ENCODE data around the gene ARL16.
A peak's percentile ranks its signal among the peaks of the same experiment; 100 is the strongest.
"Not testable (repeated sequence)": the region's sequence is repeated elsewhere in the genome, so short reads cannot be mapped to it uniquely, and the experiment has no call there.

ARL16 gene

GRCh38 chr17:81683208-81683583 lies 401 bp downstream of the ARL16 start:
- no CpG with 5 or more reads among the region's 37 CpGs for WGBS (ENCODE audit: insufficient coverage, insufficient read length)
- peaks cover 12% of the 10 kb centered on the region for H3K36me3 ChIP-seq (ENCODE audit: control insufficient read depth, insufficient read depth, low read length)
- no peak overlapping the region for H3K27ac ChIP-seq (ENCODE audit: low read length)
- no peaks in the 10 kb centered on the region for H3K9me3 ChIP-seq (ENCODE audit: control insufficient read depth, insufficient read depth, low read length)
- no peaks in the 10 kb centered on the region for H3K27me3 ChIP-seq (ENCODE audit: control insufficient read depth, insufficient read depth, low read length)
- peak overlapping the region; percentile 89 for H3K4me3 ChIP-seq (ENCODE audit: low read length)
- H3K4me1 ChIP-seq (ENCODE audit: control insufficient read depth, insufficient read depth, low read length) = peaks cover 2% of the 10 kb centered on the region
- no peak for DNase-seq (ENCODE audit: low read depth, low spot score)

GRCh38 chr17:81682565-81683207 lies 911 bp downstream of the ARL16 start:
- Histone ChIP-seq H3K27me3 (ENCODE audit: control insufficient read depth, insufficient read depth, low read length) (no peaks in the 10 kb centered on the region), H3K36me3 (ENCODE audit: control insufficient read depth, insufficient read depth, low read length) (peaks cover 8% of the 10 kb centered on the region), H3K9me3 (ENCODE audit: control insufficient read depth, insufficient read depth, low read length) (no peaks in the 10 kb centered on the region), H3K4me3 (ENCODE audit: low read length) (peak overlapping the region; percentile 89), H3K27ac (ENCODE audit: low read length) (no peak overlapping the region), H3K4me1 (ENCODE audit: control insufficient read depth, insufficient read depth, low read length) (peaks cover 2% of the 10 kb centered on the region)
- WGBS (ENCODE audit: insufficient coverage, insufficient read length) = no CpG with 5 or more reads among the region's 19 CpGs
- DNase-seq (ENCODE audit: low read depth, low spot score) = no peak

- no peaks in the 10 kb centered on the region for H3K27me3 ChIP-seq (ENCODE audit: control insufficient read depth, insufficient read depth, low read length)
- H3K9me3 ChIP-seq (ENCODE audit: control insufficient read depth, insufficient read depth, low read length) = no peaks in the 10 kb centered on the region
- DNase-seq (ENCODE audit: low read depth, low spot score) = no peak
- peaks cover 2% of the 10 kb centered on the region for H3K4me1 ChIP-seq (ENCODE audit: control insufficient read depth, insufficient read depth, low read length)
- no peak overlapping the region for H3K27ac ChIP-seq (ENCODE audit: low read length)
- peaks cover 4% of the 10 kb centered on the region; the same call in 1 of the 2 replicates for H3K36me3 ChIP-seq (ENCODE audit: control insufficient read depth, insufficient read depth, low read length)
- H3K4me3 ChIP-seq (ENCODE audit: low read length) = no peak overlapping the region
- no CpG with 5 or more reads among the region's 17 CpGs for WGBS (ENCODE audit: insufficient coverage, insufficient read length)
These were observed 1.9 kb downstream of the ARL16 start for GRCh38 chr17:81681672-81682071.

DNA sequence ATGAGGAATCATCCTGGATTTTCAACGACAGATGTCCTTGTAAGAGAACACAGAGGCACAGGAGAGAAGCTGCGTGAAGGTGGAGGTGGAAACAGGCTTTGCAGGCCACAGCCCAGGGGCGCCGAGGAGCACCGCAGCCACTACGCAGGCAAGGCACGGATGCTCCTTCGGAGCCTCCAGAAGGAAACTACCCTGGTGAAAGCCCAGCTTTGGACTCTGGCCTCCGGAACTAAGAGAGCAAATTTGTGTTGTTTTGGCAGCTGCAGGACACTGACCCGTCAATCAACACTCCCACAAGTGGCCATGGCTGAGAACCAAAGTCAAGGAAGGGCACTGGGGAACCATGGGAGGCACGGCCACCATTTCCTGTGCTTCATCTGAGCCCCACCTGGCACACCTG lies 3.4 kb downstream of the ARL16 start:
- H3K27ac ChIP-seq (ENCODE audit: low read length) = no peak overlapping the region
- no peak for DNase-seq (ENCODE audit: low read depth, low spot score)
- no CpG with 5 or more reads among the region's 11 CpGs for WGBS (ENCODE audit: insufficient coverage, insufficient read length)
- no peak overlapping the region for H3K4me3 ChIP-seq (ENCODE audit: low read length)
- no peaks in the 10 kb centered on the region for H3K27me3 ChIP-seq (ENCODE audit: control insufficient read depth, insufficient read depth, low read length)
- peaks cover 2% of the 10 kb centered on the region for H3K4me1 ChIP-seq (ENCODE audit: control insufficient read depth, insufficient read depth, low read length)
- H3K36me3 ChIP-seq (ENCODE audit: control insufficient read depth, insufficient read depth, low read length) = no peaks in the 10 kb centered on the region
- H3K9me3 ChIP-seq (ENCODE audit: control insufficient read depth, insufficient read depth, low read length) = no peaks in the 10 kb centered on the region

DNA sequence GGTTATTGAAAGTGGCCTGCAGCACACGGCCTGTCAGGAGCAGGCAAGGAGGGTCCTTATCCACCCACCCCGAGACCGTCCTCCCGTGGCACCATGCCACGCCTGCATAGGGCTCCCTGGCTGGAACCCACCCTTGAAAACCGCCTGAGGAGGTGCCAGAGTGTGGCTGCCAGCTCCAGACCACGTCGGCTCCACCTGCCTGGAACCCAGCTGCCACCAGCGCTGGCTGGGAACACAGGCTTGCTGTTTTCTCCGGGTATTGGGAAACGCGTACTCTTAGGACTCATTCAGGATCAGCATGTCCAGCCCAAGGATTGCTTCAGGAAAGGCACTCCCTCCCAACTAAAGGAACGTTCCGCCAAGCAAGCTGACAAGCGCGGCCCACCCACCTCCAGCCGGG lies 6.7 kb downstream of the ARL16 start:
- Histone ChIP-seq H3K36me3 (ENCODE audit: control insufficient read depth, insufficient read depth, low read length) (peaks cover 22% of the 10 kb centered on the region), H3K4me1 (ENCODE audit: control insufficient read depth, insufficient read depth, low read length) (no peaks in the 10 kb centered on the region; the same call in 1 of the 2 replicates), H3K27me3 (ENCODE audit: control insufficient read depth, insufficient read depth, low read length) (no peaks in the 10 kb centered on the region), H3K9me3 (ENCODE audit: control insufficient read depth, insufficient read depth, low read length) (no peaks in the 10 kb centered on the region), H3K4me3 (ENCODE audit: low read length) (no peak overlapping the region), H3K27ac (ENCODE audit: low read length) (no peak overlapping the region)
- no peak for DNase-seq (ENCODE audit: low read depth, low spot score)
- WGBS (ENCODE audit: insufficient coverage, insufficient read length) = no CpG with 5 or more reads among the region's 17 CpGs

GRCh38 chr17:81675515-81676221 lies 7.9 kb downstream of the ARL16 start:
- peaks cover 27% of the 10 kb centered on the region for H3K36me3 ChIP-seq (ENCODE audit: control insufficient read depth, insufficient read depth, low read length)

DNA sequence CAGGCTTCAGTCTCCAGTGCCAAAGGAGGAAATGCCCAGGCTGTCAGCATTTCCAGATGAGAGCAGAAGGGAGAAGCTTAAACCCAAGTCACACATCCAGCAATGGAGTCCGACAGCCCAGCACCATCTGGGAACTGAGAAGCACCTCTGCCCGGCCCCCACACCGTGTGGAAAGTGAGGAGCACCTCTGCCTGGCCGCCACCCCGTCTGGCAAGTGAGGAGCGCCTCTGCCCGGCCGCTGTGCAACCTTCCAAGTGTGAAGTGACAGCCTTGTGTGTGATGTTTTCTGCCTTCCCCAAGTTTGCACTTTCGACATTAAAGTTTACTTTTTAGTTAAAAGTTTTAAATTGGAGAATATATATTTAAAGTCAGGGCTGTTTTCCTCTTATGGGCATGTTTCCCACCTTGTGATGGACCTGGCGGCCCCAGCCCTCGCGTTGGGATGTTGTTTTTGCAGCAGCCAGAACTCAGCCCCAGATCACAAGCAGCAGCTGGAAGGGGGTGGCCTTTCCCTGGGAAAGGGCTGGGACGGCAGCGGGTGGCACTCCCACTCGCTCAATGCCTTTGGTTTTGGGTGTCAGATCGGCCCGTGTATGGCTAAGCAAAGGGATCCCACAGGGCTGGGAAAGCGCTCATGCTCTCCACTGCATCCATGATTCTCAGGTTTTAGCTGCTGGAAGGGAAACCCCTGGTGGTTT lies 9.9 kb downstream of the ARL16 start:
- WGBS (ENCODE audit: insufficient coverage, insufficient read length) = no CpG with 5 or more reads among the region's 18 CpGs
- DNase-seq (ENCODE audit: low read depth, low spot score) = no peak

More at GRCh38 chr17:81675515-81676221, 7.9 kb downstream of the ARL16 start:
- no CpG with 5 or more reads among the region's 18 CpGs for WGBS (ENCODE audit: insufficient coverage, insufficient read length)
- not testable (repeated sequence) for H3K9me3 ChIP-seq (ENCODE audit: control insufficient read depth, insufficient read depth, low read length); H3K27ac ChIP-seq (ENCODE audit: low read length); H3K4me1 ChIP-seq (ENCODE audit: control insufficient read depth, insufficient read depth, low read length); DNase-seq (ENCODE audit: low read depth, low spot score); H3K27me3 ChIP-seq (ENCODE audit: control insufficient read depth, insufficient read depth, low read length); H3K4me3 ChIP-seq (ENCODE audit: low read length)

GRCh38 chr17:81672954-81673353 lies 10.6 kb downstream of the ARL16 start:
- no CpG with 5 or more reads among the region's 16 CpGs for WGBS (ENCODE audit: insufficient coverage, insufficient read length)
- Histone ChIP-seq H3K27ac (ENCODE audit: low read length) (no peak overlapping the region), H3K4me3 (ENCODE audit: low read length) (no peak overlapping the region), H3K9me3 (ENCODE audit: control insufficient read depth, insufficient read depth, low read length) (no peaks in the 10 kb centered on the region), H3K36me3 (ENCODE audit: control insufficient read depth, insufficient read depth, low read length) (peaks cover 37% of the 10 kb centered on the region), H3K4me1 (ENCODE audit: control insufficient read depth, insufficient read depth, low read length) (no peaks in the 10 kb centered on the region; the same call in 1 of the 2 replicates), H3K27me3 (ENCODE audit: control insufficient read depth, insufficient read depth, low read length) (no peaks in the 10 kb centered on the region)
- DNase-seq (ENCODE audit: low read depth, low spot score) = no peak

More for the DNA sequence above, 9.9 kb downstream of the ARL16 start:
- H3K27me3 ChIP-seq (ENCODE audit: control insufficient read depth, insufficient read depth, low read length) = no peaks in the 10 kb centered on the region
- H3K4me1 ChIP-seq (ENCODE audit: control insufficient read depth, insufficient read depth, low read length) = no peaks in the 10 kb centered on the region; the same call in 1 of the 2 replicates
- peaks cover 37% of the 10 kb centered on the region for H3K36me3 ChIP-seq (ENCODE audit: control insufficient read depth, insufficient read depth, low read length)
- H3K9me3 ChIP-seq (ENCODE audit: control insufficient read depth, insufficient read depth, low read length) = no peaks in the 10 kb centered on the region
- H3K27ac ChIP-seq (ENCODE audit: low read length) = no peak overlapping the region
- H3K4me3 ChIP-seq (ENCODE audit: low read length) = no peak overlapping the region

DNA sequence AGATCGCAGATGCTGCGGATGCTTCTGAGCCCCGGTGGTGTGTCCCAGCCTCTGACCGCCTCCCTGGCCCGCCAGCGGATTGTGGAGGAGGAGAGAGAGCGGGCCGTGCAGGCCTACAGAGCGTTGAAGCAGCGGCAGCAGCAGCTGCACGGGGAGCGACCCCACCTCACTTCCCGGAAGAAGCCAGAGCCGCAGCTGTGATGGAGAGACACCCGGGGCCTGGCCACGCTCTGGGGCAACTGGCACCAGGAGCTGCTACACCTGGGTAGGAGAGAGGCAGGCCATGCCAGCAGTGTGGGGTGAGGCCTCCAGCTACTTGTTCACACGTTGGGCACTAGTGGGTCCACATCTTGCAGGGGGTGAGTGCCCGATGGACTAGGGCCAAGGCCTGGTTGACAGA lies 11.1 kb downstream of the ARL16 start:
- Histone ChIP-seq H3K9me3 (ENCODE audit: control insufficient read depth, insufficient read depth, low read length) (no peaks in the 10 kb centered on the region), H3K4me3 (ENCODE audit: low read length) (no peak overlapping the region), H3K27ac (ENCODE audit: low read length) (no peak overlapping the region), H3K27me3 (ENCODE audit: control insufficient read depth, insufficient read depth, low read length) (no peaks in the 10 kb centered on the region), H3K36me3 (ENCODE audit: control insufficient read depth, insufficient read depth, low read length) (peaks cover 37% of the 10 kb centered on the region), H3K4me1 (ENCODE audit: control insufficient read depth, insufficient read depth, low read length) (peaks cover 3% of the 10 kb centered on the region)
- no peak for DNase-seq (ENCODE audit: low read depth, low spot score)
- no CpG with 5 or more reads among the region's 18 CpGs for WGBS (ENCODE audit: insufficient coverage, insufficient read length)

DNA sequence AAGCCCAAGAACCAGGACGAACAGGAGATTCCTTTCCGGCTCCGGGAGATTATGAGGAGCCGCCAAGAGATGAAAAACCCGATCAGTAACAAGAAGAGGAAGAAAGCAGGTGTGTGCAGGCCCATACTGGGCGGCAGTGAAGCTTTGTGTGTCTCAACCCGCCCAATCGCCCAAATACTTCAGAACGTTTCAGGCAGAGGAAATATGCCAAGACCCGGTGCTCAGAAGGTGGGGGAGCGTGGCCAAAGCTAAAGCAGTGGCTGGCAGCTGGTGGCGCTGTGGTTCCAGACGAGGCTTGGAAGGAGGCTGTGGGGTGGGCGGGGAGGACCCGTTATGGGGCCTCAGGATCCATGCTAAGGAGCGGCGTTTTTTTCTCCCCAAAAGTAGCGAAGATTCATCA lies 15.8 kb downstream of the ARL16 start:
- Histone ChIP-seq H3K36me3 (ENCODE audit: control insufficient read depth, insufficient read depth, low read length) (peaks cover 32% of the 10 kb centered on the region), H3K9me3 (ENCODE audit: control insufficient read depth, insufficient read depth, low read length) (no peaks in the 10 kb centered on the region), H3K4me1 (ENCODE audit: control insufficient read depth, insufficient read depth, low read length) (peaks cover 7% of the 10 kb centered on the region), H3K4me3 (ENCODE audit: low read length) (no peak overlapping the region), H3K27ac (ENCODE audit: low read length) (no peak overlapping the region), H3K27me3 (ENCODE audit: control insufficient read depth, insufficient read depth, low read length) (no peaks in the 10 kb centered on the region)
- no CpG with 5 or more reads among the region's 18 CpGs for WGBS (ENCODE audit: insufficient coverage, insufficient read length)
- DNase-seq (ENCODE audit: low read depth, low spot score) = no peak

All from iPS DF 6.9 (cell line).